ENCODE measurements around the gene SCRT2.

Gene SCRT2

DNA sequence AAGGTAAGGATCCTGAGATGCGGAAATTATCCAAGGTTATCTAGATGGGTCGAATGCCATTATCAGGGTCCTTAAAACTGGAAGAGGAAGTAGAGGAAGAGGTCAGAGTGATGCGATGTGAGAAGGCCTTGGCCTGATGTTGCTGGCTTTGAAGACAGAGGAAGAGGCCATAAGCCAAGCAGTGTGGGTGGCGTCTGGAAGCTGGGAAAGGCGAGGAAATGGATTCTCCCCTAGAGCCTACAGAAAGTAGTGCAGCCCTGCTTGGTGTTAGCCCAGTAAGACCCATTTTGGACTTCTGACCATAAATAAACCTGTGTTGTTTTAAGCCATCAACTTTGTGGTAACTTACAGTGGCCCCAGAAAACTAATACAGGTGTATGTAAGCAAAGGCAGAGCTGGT is 24.6 kb downstream of the SCRT2 start:
- DNase-seq (ENCODE audit: extremely low read depth, low read depth): no peak
- peak overlapping the region; percentile 94; the same call in 1 of the 2 replicates for H3K4me3 ChIP-seq (replicated peaks; ENCODE audit: low read depth, low read length)
- TF ChIP-seq, protein P1, sequence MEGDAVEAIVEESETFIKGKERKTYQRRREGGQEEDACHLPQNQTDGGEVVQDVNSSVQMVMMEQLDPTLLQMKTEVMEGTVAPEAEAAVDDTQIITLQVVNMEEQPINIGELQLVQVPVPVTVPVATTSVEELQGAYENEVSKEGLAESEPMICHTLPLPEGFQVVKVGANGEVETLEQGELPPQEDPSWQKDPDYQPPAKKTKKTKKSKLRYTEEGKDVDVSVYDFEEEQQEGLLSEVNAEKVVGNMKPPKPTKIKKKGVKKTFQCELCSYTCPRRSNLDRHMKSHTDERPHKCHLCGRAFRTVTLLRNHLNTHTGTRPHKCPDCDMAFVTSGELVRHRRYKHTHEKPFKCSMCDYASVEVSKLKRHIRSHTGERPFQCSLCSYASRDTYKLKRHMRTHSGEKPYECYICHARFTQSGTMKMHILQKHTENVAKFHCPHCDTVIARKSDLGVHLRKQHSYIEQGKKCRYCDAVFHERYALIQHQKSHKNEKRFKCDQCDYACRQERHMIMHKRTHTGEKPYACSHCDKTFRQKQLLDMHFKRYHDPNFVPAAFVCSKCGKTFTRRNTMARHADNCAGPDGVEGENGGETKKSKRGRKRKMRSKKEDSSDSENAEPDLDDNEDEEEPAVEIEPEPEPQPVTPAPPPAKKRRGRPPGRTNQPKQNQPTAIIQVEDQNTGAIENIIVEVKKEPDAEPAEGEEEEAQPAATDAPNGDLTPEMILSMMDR (IDR thresholded peaks at IDR 0.05; ENCODE audit: low read depth, low read length, missing control alignments): no peak

DNA sequence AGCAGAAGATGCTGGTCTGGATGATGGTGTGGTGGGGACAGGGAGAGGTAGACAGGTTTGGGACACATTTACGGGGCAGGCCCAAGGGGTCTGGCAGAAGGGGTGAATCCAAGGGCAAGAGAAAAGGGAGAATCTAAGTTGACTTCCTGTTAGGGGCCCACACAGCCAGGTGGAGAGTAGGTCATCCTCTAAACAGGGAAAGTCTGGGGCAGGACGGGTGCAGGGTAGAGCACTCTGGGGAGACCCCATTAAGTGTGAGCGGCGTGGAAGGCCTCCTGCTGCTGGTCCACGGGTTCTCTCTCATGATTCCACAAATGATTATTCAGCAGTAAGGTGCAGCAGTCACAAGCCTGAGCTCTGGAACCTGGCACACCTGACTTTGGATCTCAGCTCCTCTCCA is 25.3 kb downstream of the SCRT2 start:
- TF ChIP-seq, protein P1 (IDR thresholded peaks at IDR 0.05; ENCODE audit: low read depth, low read length, missing control alignments): no peak
- no peak overlapping the region for H3K4me3 ChIP-seq (replicated peaks; ENCODE audit: low read depth, low read length)
- no peak for DNase-seq (ENCODE audit: extremely low read depth, low read depth)

GRCh38 chr20:647479-648019 is 28.1 kb downstream of the SCRT2 start:
- no peak for DNase-seq (ENCODE audit: extremely low read depth, low read depth)
- H3K4me3 ChIP-seq (replicated peaks; ENCODE audit: low read depth, low read length): no peak overlapping the region
- TF ChIP-seq, protein P1 (IDR thresholded peaks at IDR 0.05; ENCODE audit: low read depth, low read length, missing control alignments): no peak

DNA sequence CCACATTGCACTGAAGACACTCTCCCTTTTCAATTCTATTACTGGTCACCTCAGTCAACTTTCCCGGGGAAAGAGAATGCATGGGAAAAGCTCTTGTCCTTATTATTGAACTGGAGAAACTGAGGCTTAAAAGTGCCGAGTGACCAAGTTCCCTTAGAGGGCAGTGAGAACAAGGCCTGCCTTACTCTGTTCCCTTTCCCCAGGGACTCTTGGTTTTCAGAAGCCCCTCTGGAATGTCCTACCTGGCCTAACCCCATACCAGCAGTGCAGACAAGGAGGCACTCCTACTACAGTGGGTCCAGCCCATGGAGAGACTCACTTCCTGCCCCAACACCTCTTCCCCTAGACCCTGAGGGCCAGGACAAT is 28.8 kb downstream of the SCRT2 start:
- DNase-seq (ENCODE audit: extremely low read depth, low read depth): no peak
- H3K4me3 ChIP-seq (replicated peaks; ENCODE audit: low read depth, low read length): no peak overlapping the region
- TF ChIP-seq, protein P1 (IDR thresholded peaks at IDR 0.05; ENCODE audit: low read depth, low read length, missing control alignments): no peak

DNA sequence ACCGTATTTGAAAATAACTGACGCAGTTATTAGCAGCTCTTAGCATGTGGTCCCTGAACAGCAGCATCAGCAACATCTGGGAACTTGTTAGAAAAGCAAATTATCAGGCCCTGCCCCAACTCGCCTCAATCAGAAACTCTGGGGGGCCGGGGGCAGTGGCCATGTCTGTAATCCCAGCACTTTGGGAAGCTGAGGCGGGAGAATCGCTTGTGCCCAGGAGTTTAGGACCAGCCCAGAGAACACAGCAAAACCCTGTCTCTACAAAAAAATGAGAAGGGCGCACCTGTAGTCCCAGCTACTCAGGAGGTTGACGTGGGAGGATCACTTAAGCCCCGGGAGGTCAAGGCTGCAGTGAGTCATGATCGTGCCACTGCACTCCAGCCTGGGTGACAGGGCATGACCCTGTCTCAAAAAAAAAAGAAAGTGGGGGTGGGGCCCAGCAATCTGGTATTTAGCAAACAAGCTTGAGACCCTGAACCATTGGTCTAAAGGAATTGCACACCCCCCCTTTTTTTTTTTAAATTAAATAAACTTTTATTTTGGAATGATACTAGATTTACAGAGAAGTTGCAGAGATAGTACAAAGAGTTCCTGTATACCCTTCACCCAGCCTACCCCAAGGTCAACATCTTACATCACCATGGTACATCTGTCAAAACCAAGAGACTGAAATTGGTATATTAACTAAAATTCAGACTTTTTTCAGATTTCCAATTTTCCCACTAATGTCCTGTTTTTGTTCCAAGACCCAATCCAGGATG is 29.3 kb downstream of the SCRT2 start:
- TF ChIP-seq, protein P1 (IDR thresholded peaks at IDR 0.05; ENCODE audit: low read depth, low read length, missing control alignments): no peak
- H3K4me3 ChIP-seq (replicated peaks; ENCODE audit: low read depth, low read length): no peak overlapping the region
- DNase-seq (ENCODE audit: extremely low read depth, low read depth): no peak

- TF ChIP-seq, protein P1 (IDR thresholded peaks at IDR 0.05; ENCODE audit: low read depth, low read length, missing control alignments): peak; percentile 99
- DNase-seq (ENCODE audit: extremely low read depth, low read depth): no peak
- no peak overlapping the region for H3K4me3 ChIP-seq (replicated peaks; ENCODE audit: low read depth, low read length)
Measured at GRCh38 chr20:645318-646106, 30.1 kb downstream of the SCRT2 start.

All from HFF-Myc (cell line).